ENCODE results near the gene PCSK9.

The PCSK9 gene

DNA sequence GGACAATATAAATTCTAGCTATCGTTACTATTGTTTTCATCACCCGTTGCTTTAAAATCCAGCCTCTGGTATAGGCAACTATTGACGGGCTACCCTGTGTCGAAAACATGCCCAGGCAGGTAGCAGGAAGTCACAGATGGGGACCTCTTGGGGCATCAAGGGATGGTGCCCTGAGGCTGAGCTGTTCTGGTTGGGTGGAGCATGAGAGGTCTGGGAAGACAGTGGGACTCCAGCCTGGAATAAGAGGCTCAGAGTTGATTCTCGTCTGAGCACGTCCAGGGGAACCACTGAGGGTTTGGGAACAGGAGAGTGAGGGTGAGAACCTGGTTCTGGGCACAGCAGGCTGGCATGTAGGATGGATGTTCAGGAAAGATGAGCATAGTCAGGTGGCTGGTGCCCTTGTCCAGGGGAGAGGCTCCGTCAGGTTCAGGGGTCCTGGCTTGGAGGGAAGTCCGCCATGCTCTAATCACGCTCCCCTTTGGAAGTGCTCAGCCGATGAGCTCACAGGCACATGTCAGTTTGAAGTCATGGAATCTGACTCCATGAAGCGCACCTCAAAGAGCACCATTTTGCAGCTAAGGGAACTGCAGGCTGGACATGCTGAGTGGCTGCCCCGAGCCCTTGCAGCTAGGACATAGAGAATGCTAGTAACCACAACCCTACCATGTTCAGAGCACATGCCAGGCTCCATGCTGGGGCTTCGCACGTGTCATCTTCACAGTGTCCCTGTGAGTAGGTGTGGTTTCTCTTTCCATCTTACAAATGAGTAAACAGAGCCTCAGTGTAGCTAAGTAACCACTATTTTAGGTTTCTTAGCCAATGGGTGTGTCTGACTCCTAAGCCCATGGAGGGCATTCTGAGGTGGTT is 21.0 kb downstream of the PCSK9 start:
- no peak for DNase-seq (ENCODE audit: low read depth)

DNA sequence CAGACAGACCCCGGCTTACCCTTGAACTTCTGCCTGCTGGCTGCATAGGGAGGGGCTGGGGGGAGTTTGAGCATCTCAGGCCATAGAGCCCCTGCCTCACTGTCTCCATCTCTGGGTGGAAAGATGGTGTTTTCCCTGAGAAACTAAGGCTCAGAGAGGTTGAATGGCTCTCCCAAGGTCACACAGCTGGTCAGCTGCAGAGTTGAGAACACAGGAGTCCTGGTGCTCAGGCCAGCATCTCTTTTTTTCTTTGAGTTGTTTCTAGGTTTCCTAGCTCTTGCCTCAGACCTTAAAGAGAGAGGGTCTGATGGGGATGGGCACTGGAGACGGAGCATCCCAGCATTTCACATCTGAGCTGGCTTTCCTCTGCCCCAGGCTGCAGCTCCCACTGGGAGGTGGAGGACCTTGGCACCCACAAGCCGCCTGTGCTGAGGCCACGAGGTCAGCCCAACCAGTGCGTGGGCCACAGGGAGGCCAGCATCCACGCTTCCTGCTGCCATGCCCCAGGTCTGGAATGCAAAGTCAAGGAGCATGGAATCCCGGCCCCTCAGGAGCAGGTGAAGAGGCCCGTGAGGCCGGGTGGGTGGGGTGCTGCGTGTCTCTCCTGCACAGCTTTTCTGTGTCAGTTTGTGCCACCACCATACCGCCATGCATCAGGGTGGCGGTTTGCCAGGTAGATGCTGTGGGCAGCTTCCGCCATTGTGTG is 21.8 kb downstream of the PCSK9 start:
- DNase-seq (ENCODE audit: low read depth), result no peak

GRCh38 chr1:55061706-55062321 is 22.5 kb downstream of the PCSK9 start:
- DNase-seq (ENCODE audit: low read depth), result no peak

DNA sequence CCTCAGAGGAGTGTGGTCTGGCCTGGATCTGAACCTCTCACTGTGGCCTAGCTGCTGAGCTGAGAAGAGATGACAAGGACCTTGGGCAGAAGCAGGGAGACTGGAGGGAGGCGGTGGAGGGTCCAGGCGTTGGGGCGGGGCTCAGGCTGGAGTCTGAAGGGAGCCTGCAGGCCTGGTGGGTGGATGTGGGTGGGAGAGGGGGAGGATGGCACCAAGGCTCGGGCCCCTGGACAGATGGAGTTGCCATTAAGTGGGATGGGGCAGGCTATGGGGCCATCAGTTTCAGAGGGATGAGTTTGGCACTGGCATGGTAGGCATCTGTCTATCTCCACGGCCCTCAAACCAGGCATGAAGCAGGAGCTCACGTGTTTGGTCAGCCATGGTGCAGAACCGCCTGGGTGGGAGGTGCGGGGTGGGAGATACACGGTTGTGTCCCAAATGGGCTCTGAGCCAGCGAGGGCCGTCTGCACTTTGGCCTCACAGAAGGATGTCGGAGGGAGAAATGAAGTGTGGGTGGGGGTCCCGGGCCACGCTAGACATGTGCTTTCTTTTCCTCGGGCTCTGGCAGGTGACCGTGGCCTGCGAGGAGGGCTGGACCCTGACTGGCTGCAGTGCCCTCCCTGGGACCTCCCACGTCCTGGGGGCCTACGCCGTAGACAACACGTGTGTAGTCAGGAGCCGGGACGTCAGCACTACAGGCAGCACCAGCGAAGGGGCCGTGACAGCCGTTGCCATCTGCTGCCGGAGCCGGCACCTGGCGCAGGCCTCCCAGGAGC is 23.6 kb downstream of the PCSK9 start:
- no peak for DNase-seq (ENCODE audit: low read depth)

- no peak for DNase-seq (ENCODE audit: low read depth)
Observed at GRCh38 chr1:55063577-55063942, 24.2 kb downstream of the PCSK9 start.

DNA sequence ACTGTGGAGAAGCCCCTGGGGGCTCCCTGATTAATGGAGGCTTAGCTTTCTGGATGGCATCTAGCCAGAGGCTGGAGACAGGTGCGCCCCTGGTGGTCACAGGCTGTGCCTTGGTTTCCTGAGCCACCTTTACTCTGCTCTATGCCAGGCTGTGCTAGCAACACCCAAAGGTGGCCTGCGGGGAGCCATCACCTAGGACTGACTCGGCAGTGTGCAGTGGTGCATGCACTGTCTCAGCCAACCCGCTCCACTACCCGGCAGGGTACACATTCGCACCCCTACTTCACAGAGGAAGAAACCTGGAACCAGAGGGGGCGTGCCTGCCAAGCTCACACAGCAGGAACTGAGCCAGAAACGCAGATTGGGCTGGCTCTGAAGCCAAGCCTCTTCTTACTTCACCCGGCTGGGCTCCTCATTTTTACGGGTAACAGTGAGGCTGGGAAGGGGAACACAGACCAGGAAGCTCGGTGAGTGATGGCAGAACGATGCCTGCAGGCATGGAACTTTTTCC is 24.8 kb downstream of the PCSK9 start:
- no peak for DNase-seq (ENCODE audit: low read depth)

DNA sequence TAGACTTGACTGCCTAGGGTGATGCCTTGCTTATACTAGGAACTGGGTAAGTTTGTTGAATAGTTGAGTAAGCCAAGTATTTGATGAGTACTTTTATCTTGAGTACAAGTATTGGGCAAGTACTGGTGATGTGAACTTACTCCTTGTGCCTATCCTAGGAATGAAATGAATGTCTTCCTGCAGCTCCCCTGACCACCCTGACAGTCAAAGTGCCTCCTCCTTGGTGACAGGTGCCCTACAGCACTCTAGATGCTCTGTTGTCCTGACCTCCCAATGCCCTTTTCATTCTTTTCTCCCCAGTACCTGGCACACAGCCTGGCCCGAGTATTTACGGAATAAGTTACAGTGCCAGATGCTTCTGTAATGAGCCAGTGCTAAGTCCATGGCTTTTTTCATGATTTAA is 25.5 kb downstream of the PCSK9 start:
- no peak for DNase-seq (ENCODE audit: low read depth)

- DNase-seq (ENCODE audit: low read depth), result no peak
Observed at GRCh38 chr1:55065648-55066047, 26.3 kb downstream of the PCSK9 start.

DNA sequence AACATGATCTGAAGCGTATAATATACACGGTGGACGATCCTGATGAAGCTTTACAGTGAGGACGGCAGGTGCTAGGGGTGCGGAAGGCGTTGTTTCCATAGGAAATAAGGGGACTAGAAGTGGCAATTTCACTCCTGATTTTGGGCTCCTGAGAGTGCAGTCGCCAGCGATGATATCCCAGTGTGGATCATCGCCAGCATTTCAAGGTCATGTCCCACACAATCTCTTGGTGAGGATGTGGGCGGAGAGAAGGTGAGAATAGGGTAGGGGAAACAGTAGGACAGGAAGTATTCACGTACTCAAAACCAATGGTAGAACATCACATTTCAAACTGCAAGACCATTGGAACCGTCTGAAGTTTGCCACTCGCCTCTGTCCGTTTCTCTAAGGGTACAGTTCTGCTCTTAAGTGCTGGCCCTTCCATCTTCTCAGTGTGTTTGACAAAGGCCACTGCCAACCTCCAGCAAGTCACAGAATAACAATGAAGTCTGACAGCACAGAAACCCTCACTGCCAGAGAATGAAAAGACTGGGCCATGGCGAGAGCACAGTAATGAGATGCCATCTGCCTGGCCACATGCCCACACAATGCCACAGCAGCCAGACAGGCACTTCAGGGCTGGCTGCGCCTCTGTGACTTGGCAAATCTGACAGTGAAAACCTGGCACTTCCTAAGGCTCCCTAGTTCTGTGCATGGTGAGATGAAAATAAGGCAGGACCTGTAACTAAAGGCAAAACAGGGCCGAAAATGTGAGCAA is 27.9 kb downstream of the PCSK9 start:
- DNase-seq (ENCODE audit: low read depth), result no peak

DNA sequence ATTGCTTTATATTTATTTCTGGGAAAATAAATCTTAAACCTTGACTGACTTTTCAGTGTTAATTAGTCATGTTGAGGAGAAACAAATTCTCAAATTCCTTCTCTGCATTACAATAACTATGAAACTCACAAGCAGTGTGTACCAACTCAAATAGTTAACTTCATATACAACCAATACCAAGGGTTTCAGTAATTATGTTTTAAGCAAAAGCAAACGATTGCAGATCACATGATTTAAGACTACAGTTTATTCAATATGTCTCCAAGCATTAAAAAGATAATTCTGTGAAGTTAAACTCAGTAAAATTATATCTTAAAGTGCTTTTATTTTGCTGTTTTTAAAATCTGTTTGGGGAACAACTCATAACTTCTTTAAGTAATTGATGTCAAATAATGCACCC is 28.6 kb downstream of the PCSK9 start:
- no peak for DNase-seq (ENCODE audit: low read depth)

DNA sequence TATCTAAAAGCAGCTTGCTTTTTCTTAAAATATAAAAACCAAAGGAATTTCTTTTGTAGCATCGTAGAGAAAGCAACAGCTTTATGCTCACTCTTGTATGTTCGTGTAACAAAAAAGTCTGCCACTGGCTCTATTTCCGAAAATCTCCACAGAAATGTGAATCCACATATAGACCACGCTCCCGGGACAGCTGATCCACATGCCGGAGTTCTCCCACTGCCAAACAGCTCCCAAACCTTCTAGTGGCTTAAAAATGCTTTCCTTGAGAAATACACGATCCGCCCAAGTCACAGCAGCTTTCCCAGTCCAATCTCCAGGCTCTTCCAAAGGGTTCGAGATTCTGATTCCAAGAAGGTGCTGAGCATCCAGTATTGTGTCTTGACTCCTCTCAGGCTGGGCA is 29.3 kb downstream of the PCSK9 start:
- no peak for DNase-seq (ENCODE audit: low read depth)

DNA sequence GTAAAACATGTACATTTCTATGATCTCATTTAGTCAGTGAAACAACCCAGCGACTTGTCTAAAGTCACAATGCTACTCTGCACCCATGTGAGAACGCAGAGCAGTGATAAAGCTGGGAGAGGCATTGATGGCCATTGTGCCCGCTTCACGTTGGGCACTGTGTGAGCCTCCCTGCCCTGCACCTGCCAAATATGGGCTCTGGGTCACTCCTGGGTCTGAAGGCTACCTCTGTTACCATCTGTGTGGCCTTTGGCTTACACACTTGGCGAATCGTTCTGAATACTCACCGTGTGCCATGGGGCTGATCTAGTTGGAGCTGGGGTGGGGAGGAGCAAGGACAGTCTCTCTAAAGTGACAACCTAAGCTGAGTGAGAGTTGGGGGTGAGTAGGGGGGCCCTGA is 29.9 kb downstream of the PCSK9 start:
- DNase-seq (ENCODE audit: low read depth), result no peak

DNA sequence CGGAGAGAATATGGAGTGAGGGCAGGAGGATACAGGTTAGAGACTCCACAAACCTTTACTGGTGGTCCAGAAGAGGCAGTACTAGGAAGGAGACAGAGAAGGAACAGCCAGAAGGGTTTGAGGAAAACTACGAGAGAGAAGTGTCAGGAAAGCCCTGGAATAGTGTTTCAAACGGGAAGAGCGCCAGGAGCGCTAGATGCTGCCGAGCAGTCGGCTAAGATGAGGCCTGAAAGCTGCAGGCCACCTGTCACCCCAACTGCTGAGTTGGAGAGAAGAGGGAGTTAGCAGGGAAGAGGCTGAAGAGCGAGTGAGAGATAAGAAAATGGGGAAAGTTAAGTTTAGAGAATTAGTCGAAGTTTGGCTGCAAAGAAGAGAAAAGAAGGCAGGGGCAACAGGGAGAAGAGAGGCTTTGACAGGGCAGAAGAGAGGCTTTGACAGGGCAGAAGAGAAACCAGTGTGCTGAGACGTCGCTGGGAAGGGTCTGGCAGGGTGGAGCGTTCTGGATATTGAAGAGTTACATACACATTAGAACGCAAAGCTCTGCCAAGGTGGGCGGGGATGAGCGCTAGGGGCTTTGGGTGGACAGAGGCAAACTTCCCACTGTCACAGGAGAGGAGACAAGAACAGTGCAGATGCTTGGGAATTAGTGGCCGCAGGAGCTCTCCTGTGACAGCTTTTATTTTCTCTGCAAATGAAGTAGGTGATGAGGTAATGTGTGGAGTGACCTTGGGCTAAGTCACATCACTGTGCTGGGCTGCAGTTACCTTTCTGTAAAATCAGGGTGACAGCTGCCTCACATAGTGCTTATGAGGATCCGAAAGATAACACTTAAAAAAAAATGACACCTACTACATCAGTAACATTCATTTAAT is 31.2 kb downstream of the PCSK9 start:
- DNase-seq (ENCODE audit: low read depth), result no peak

- no peak for DNase-seq (ENCODE audit: low read depth)
Observed at GRCh38 chr1:55071477-55071876, 32.1 kb downstream of the PCSK9 start.

DNA sequence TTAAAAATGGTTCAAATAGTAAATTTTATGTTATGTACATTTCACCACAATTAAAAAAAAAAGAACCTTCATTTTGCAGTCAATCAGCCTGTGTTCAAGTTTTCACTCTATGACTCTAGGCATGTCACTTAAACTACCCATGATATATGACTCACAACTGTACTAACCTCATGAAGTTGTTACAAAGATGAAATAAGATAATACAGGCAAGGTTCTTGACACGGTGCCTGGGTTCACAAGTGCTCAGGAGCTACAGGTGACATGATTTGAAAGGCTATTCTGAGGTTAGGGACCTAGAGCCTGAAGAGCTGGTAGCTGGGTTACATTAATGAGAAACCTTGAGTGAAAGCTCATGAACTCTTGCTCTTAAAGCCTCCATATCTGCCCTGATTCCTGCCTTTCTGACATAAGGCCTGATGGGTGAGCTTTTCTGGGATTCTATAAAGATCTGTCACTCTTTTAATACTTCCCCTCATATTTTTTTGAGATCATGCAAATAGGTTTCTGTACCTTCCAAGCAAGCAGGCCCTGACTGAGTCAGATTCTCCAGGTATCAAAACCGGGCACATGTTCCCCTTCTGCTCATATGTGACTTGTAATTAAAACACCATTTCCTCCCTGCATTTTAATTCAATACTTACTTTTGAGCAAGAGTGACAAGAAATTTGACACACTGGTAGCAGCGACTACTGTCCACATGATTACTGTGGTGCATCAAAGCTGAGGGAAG is 34.0 kb downstream of the PCSK9 start:
- DNase-seq (ENCODE audit: low read depth), result no peak

GRCh38 chr1:55074455-55074854 is 35.1 kb downstream of the PCSK9 start:
- no peak for DNase-seq (ENCODE audit: low read depth)

DNA sequence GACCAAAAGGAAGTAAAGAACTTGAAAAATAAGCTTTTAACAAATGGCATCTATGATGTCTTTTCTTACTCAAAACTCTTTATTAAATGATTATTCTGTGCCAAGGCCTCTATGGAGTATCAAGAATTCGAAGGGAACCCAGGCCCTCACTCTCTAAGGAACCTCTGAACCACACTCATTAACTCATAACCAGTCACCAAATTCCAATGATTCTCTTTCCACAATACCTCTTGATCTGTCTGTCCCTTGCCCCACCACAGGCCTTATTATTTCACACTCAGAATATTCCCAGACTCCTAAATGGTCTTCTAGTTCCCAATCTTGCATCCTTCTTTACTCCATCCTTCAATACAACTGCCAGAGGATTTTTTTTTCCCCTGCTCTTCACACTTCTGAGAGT is 37.0 kb downstream of the PCSK9 start:
- DNase-seq (ENCODE audit: low read depth), result no peak

DNA sequence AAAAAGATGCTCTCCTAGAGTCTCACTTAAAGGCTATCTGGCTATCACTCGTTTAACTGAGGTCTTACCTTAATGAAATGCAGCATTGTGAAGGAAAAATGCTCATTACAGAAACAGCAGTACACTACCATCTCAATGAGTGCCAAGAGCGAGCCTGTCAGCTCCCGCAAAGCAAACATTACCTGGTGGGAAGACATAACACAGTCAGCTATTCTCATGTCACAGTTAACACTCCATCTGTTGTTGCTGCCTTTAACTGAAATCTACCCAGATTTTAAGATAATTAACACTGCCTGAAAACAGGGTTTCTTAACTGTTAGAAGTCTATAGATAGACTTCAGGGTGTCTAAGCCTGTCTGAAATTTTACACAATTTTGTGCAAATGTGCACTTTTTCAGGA is 39.1 kb downstream of the PCSK9 start:
- DNase-seq (ENCODE audit: low read depth), result no peak

GRCh38 chr1:55079651-55080050 is 40.3 kb downstream of the PCSK9 start:
- no peak for DNase-seq (ENCODE audit: low read depth)
